Testis (tissue), 3 donors: Measurements from ENCODE around the gene PCBP2. TPM values are rescaled to one million over a fixed set of nuclear protein-coding genes. Genes with fewer than 3 reads are reported as not detected.

Source experiments
- DNase-seq: peaks from one replicate; pipeline ENCODE4 v3.0.0-alpha.2; 2019
- H3K27ac ChIP-seq, 2 donors: fragments of 200-600 bp; sonication (generic); one replicate each; pipeline ENCODE4 v1.5.1; 2019
- H3K27me3 ChIP-seq: fragments of 200-600 bp; sonication (generic); one replicate; pipeline ENCODE4 v1.5.1; 2019
- H3K36me3 ChIP-seq: fragments of 200-600 bp; sonication (generic); one replicate; pipeline ENCODE4 v1.5.1; 2017; ENCODE audit warnings: low read depth; ENCODE audit errors: missing control alignments
- H3K4me1 ChIP-seq: fragments of 200-600 bp; sonication (generic); one replicate; pipeline ENCODE4 v1.5.1; 2019
- H3K4me3 ChIP-seq, 2 donors: fragments of 200-600 bp; sonication (generic); one replicate each; pipeline ENCODE4 v1.5.1; 2017 to 2019
- H3K9me3 ChIP-seq: fragments of 200-600 bp; sonication (generic); one replicate; pipeline ENCODE4 v1.5.1; 2017
- CTCF ChIP-seq, 3 experiments: fragments of 450-650 bp in 2 of 3; fragments of 200-600 bp in 1 of 3; sonication (generic) in 1 of 3; IDR thresholded peaks; one replicate each; pipeline ENCODE4 v1.5.1; 2016 to 2019; ENCODE audit warnings: antibody characterized with exemption in 3 of 3, mild to moderate bottlenecking in 2 of 3, moderate library complexity in 1 of 3
- POLR2A ChIP-seq: fragments of 450-650 bp; IDR thresholded peaks from one replicate; pipeline ENCODE4 v1.6.1; 2017; ENCODE audit warnings: antibody characterized with exemption, mild to moderate bottlenecking, moderate library complexity
- WGBS, 2 donors: methylation state at CpG; one replicate each; pipeline ENCODE4 v1.1.5; 2018; 5-methylcytosine and 5-hydroxymethylcytosine counted together
- intact Hi-C: fragments of 100-400 bp; cut with DNase I; formaldehyde crosslinking; loops from one replicate; pipeline ENCODE4 v1.15.1; 2023; ENCODE audit warnings: low total_unique reads
- polyA plus RNA-seq: library from polyadenylated mRNA; stranded (reverse); fragments of 350-450 nt; fragmentation: Illumina TruSeq; extraction: RNeasy Lipid Tissue Mini Kit (QIAGEN cat#74804); gene quantifications from one replicate; pipeline ENCODE4 v1.2.3, GENCODE V29; 2014; ENCODE audit warnings: low read depth, low replicate concordance; ENCODE audit not compliant: insufficient read depth
- total RNA-seq, 2 donors: library from RNA; depleted of rRNA; stranded (reverse); fragments of >200 nt; gene quantifications; one replicate each; pipeline ENCODE4 v1.2.3, GENCODE V29; 2016

The PCBP2 gene
- total and polyA plus RNA-seq, 3 donors from 2014 or later, result 553 to 1,065 (median 632) TPM

- intact Hi-C loops, result no loop called here
- no peak for DNase-seq
- Histone ChIP-seq H3K27ac (no peak overlapping the region), H3K9me3 (no peaks in the 10 kb centered on the region), H3K4me1 (peaks cover 27% of the 10 kb centered on the region), H3K36me3 (peaks cover 7% of the 10 kb centered on the region), H3K27me3 (no peaks in the 10 kb centered on the region), H3K4me3 (no peak overlapping the region)
- TF ChIP-seq CTCF (IDR thresholded peaks at IDR 0.05) (no peak), POLR2A (no peak)
- 58 to 69% methylated on average over 1 of the region's 1 CpG for WGBS, 2 donors
Measured at GRCh38 chr12:53468282-53468681, 16.4 kb downstream of the PCBP2 start.

GRCh38 chr12:53472056-53472582 is 20.2 kb downstream of the PCBP2 start:
- Histone ChIP-seq H3K4me3 (no peak overlapping the region), H3K9me3 (no peaks in the 10 kb centered on the region), H3K27me3 (no peaks in the 10 kb centered on the region), H3K36me3 (no peaks in the 10 kb centered on the region), H3K4me1 (peaks cover 50% of the 10 kb centered on the region), H3K27ac (peak overlapping the region in 1 of 2 donors; percentile 60)
- no peak for DNase-seq
- WGBS, 2 donors, result 78 to 83% methylated on average over 1 of the region's 1 CpG
- intact Hi-C loops, result no loop called here
- TF ChIP-seq POLR2A (no peak), CTCF (IDR thresholded peaks at IDR 0.05) (no peak)

GRCh38 chr12:53474077-53474476 is 22.2 kb downstream of the PCBP2 start:
- H3K27me3 ChIP-seq, result no peaks in the 10 kb centered on the region
- intact Hi-C loops, result no loop called here
- no peaks in the 10 kb centered on the region for H3K9me3 ChIP-seq
- peak overlapping the region; percentile 56 to 83 for H3K27ac ChIP-seq
- H3K4me1 ChIP-seq, result peaks cover 50% of the 10 kb centered on the region
- H3K4me3 ChIP-seq, result no peak overlapping the region
- 48 to 54% methylated on average over 2 of the region's 2 CpGs for WGBS, 2 donors
- H3K36me3 ChIP-seq, result no peaks in the 10 kb centered on the region
- no peak for TF ChIP-seq CTCF (IDR thresholded peaks at IDR 0.05)
- TF ChIP-seq POLR2A, result no peak
- no peak for DNase-seq

- 35 to 47% methylated on average over 13 of the region's 13 CpGs for WGBS, 2 donors
- no peak for DNase-seq
- Histone ChIP-seq H3K9me3 (no peaks in the 10 kb centered on the region), H3K36me3 (no peaks in the 10 kb centered on the region), H3K4me3 (no peak overlapping the region), H3K27ac (peak overlapping the region; percentile 56 to 83), H3K4me1 (peaks cover 50% of the 10 kb centered on the region), H3K27me3 (no peaks in the 10 kb centered on the region)
- intact Hi-C loops, result no loop called here
- no peak for TF ChIP-seq CTCF (IDR thresholded peaks at IDR 0.05)
- TF ChIP-seq POLR2A, result no peak
Measured at GRCh38 chr12:53474819-53475218, 22.9 kb downstream of the PCBP2 start.

GRCh38 chr12:53476769-53477209 is 24.9 kb downstream of the PCBP2 start:
- Histone ChIP-seq H3K27ac (peak overlapping the region in 1 of 2 donors; percentile 35), H3K27me3 (no peaks in the 10 kb centered on the region), H3K4me1 (peaks cover 59% of the 10 kb centered on the region), H3K4me3 (no peak overlapping the region), H3K9me3 (no peaks in the 10 kb centered on the region), H3K36me3 (no peaks in the 10 kb centered on the region)
- intact Hi-C loops, result no loop called here
- no peak for DNase-seq
- TF ChIP-seq POLR2A (no peak), CTCF (IDR thresholded peaks at IDR 0.05) (peak in 1 of 3 experiments; percentile 6)
- 55 to 60% methylated on average over 2 of the region's 2 CpGs for WGBS, 2 donors
